AG20443 (cell line): Measurements from ENCODE around the gene GRM1.
"Not testable (repeated sequence)": the region's sequence is repeated elsewhere in the genome, so short reads cannot be mapped to it uniquely, and the experiment has no call there.

Experiments used
- DNase-seq: peaks from one replicate; pipeline ENCODE4 v3.0.0; 2012; ENCODE audit warnings: low spot score, mixed read lengths

Gene GRM1

GRCh38 chr6:146191612-146192011, 162.8 kb downstream of the GRM1 start:
- no peak for DNase-seq

DNA sequence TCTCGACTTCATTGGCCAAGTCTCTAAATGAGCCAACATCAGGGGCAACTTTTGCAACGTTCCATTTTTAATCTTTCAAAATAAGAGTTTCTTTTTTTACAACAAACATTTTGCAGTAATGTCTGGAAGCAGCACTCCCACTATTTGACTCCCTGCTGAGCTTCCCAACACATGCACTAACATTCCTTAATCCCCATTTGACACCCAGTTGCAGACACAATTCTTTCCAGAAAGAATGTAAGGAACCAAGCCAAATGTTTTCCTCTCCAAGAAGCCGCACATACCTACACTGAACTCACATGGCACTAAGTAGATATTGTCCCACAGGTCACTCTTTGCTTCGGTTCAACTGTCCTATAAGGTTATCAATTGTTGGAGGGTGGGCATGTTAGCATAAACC, 165.6 kb downstream of the GRM1 start:
- DNase-seq, result no peak

DNA sequence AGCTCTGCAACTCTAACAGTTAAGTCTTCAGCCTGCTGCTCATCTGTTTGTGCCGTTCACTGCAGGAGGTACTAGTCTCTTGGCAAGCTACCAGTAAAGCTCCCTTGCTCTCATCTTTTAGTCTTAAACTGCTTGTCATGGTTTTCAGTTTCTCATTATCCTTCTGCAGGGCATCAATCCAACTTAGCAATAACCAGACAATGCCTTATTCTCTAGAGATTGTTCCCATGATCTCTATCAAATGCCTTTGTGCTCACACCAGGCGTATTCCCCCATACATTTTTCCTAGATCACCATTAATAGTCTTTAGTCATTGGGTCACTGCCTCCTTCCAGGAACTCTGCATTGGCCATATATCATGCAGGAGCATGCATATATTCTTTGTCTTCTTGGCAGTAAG, 171.3 kb downstream of the GRM1 start:
- no peak for DNase-seq

- DNase-seq, result no peak
Measured at GRCh38 chr6:146202570-146202969, 173.7 kb downstream of the GRM1 start.

- DNase-seq, result no peak
Measured at GRCh38 chr6:146209942-146210341, 181.1 kb downstream of the GRM1 start.

- no peak for DNase-seq
Measured at GRCh38 chr6:146210406-146211083, 181.7 kb downstream of the GRM1 start.

DNA sequence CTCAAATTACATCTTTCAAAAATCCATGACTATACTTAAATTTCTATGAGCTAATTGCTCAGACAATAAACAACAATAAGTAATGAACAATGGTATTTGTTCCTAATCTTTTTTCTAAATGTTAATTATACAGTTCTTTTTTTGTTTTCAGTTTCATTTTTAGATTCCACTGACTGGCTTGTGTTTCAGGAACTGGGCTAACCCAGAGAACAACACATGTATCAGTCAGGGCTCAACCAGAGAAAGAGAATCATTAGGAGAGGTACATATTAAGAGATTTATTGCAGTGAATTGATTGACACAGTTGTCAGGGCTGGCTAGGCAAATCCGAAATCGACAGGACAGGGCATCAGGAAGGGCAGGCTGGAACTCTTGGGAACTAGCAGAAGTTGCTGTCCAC, 182.8 kb downstream of the GRM1 start:
- no peak for DNase-seq

DNA sequence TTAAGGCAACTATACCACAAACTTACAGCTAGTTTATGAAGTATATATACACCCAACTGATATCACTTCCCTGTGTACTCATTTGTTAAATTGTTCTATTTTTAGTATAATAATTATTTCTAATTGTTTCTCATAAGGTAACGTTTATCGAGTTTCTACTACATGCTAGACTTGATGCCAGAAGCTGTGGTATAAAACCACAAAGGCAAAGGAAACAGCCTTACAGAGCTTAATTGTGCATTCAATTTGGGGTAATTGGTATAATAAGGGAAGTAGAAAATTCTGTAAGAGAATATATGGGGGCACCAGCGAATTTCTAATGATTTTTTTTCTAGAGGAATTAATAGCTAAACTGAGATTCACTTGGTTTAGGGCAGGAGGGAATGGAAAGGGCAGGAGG, 183.9 kb downstream of the GRM1 start:
- DNase-seq, result no peak

DNA sequence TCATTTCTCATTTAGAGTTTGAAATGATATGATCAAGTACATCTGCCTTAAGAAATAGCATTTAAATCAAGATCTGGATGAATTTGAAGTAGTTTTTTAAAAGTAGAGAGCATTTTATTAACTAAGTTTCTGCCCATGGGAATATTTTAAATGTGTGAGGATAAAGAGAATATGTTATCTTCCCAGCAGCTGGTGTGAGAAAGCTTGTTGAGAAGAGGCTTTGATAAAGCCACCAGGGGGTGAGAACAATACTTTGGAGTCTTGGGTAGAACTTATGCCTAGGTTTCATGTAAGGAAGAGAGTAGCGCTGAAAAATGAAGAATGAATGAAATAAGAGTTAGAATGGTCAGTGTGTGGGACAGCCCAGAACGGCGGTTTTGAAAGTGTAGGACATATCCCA, 190.2 kb downstream of the GRM1 start:
- no peak for DNase-seq

DNA sequence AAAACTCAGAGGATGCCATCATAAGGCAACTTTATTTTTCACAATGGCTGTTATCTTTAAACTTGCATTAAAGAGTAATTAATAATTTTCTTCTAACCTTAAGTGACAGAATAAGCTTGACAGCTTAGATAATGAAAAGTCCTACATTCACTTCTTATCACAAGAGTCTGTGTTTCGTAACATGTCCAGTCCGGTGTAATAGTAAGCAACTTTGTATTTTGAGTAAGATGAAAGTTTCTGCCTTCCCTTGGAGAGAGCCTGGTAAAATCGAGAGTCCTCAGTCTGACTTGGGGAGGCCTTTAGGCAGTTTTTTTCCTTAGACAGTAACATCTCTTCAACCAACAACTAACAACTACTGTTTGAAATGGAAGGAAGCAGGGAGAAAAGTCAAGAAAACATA, 195.6 kb downstream of the GRM1 start:
- DNase-seq, result no peak

DNA sequence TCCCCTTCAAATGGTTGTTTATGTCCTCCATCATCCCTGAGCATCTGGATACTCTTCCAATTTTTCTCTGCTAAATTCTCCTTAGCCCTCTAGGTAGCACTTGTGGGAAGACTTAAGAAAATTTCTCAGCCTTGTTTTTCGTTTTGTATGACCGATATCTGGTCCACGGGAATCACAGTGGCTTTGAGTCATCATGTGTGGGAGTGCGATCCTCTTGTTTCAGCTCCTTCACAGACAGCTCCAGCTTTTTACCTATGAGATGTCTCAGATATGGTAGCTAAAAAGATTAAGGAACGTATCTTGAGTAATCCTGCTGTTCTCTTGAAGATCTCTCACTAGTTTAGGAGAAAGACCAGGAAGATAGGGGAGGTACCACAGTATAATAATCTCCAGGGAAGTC, 196.1 kb downstream of the GRM1 start:
- no peak for DNase-seq

GRCh38 chr6:146240322-146240721, 211.5 kb downstream of the GRM1 start:
- DNase-seq, result no peak

- DNase-seq, result no peak
Measured at GRCh38 chr6:146240807-146241206, 211.9 kb downstream of the GRM1 start.

- not testable (repeated sequence) for DNase-seq
Measured at GRCh38 chr6:146243646-146244045, 214.8 kb downstream of the GRM1 start.

DNA sequence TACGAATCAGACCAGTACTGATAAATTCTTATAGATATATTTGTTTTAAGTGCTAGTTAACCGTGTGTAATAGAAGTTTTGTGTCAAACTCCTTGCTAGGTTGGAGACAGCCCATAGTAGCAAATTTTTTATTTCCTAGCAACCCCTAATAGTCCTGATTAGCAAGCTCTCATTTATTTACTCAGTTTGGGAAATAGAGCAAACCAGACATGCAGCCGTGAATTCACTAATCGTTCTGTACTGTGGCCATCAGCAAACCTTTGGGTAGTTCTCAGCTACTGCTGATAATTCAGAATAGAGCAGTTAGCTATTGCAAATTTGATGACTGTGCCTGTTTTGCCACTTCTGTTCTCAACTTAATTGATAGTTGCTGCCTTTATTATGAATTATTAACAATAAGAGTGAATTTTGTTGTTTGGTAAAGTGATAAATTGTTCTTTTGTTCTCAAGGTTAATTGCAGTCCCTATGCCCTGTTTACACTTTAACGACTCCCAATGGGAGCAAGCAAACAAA, 215.8 kb downstream of the GRM1 start:
- no peak for DNase-seq

GRCh38 chr6:146246028-146246427, 217.2 kb downstream of the GRM1 start:
- no peak for DNase-seq

DNA sequence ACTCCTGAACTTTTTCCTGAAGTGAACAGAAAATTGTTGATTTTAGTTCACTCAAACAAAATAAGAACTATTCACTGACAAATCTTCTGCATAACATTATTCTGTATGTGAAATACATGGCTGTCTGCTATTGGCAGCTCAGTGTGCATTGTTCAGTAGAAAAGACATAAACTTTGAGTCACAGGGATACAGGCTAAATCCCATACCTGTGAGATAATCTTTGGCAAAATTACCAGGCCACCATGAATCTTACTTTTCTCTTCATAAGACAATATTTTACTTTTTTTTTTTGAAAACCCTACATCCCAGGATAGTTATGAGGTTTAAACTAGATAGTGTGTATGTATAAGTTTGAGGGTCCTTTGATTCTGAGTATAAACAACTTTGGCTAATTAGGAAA, 224.8 kb downstream of the GRM1 start:
- DNase-seq, result no peak

DNA sequence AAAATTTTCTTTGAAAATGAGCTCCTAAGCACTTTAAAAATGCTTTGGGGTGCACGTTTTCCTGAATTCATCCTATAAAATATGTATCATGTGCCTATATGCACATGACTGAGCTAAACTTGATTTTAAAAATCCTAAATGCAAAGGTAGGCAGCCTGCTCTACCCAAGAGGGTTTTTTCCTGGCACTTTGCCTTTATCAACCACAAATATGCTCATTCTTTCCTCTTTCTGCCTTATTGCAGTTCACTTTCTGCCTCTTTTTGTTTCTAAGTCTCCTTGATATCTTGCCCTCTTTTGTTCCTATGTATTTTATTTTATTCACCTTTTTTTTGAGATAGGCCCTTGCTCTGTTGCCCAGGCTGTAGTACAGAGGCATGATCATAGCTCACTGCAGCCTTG, 229.3 kb downstream of the GRM1 start:
- no peak for DNase-seq

DNA sequence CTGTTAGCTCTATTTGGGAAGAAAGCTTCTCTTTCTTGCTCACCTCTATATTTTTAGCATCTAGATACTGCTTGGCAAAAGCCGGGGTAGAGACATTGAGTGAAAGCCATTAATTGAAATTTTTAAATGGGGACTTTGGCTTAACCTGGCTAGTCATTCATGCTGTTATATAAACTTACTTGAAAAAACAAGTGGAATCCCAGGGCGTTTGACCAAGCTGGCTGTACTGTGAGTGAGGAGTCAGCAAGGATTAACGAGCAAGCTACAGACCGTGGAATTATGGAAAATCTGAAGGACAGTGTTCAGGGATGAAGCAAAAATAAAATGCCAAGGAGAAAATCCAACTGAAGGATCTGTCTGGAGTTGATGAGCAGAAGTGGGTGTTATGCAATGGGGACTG, 232.0 kb downstream of the GRM1 start:
- no peak for DNase-seq

GRCh38 chr6:146265056-146265455, 236.2 kb downstream of the GRM1 start:
- no peak for DNase-seq

DNA sequence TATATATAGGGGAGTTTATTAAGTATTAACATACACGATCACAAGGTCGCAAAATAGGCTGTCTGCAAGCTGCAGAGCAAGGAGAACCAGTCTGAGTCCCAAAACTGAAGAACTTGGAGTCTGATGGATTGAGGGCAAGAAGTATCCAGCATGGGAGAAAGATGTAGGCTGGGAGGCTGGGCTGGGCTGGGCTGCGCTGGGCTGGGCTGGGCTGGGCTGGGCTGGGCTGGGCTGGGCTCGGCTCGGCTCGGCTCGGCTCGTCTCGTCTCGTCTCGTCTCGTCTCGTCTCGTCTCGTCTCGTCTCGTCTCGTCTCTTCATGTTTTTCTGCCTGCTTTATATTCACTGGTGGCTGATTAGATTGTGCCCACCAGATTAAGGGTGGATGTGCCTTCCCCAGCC, 238.6 kb downstream of the GRM1 start:
- no peak for DNase-seq

GRCh38 chr6:146267946-146268345, 239.1 kb downstream of the GRM1 start:
- DNase-seq, result no peak

DNA sequence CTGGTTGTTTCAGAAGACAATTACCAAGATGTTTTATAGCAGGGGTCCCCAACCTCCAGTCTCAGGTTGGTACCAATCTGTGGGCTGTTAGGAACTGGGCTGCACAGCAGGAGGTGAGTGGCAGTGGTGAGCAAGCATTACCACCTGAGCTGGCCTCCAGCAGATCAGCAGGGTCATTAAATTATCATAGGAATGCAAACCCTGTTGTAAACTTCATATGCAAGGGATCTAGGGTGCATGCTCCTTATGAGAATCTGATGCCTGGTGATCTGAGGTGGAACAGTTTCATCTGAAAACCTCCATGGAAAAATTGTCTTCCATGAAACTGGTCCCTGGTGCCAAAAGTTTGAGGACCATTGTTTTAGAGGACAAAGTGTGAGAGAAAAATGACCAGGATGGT, 240.6 kb downstream of the GRM1 start:
- no peak for DNase-seq

DNA sequence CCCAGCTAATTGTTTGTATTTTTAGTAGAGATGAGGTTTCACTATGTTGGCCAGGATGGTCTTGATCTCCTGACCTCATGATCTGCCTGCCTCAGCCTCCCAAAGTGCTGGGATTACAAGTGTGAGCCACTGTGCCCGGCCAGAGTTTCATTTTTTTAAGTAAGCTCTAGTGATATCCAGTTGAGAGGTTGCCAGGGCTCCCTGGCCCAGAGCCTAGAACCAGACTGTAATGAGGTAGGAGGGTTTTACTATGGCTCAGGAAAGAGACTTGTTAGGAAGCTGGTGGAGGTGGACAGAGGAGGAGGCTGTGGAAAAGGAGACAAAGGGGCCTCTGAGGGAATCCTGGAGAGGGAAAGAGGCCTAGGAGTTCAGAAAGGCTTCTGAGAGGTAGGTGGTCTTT, 242.3 kb downstream of the GRM1 start:
- peak; percentile 35 for DNase-seq
